Gastrocnemius medialis (tissue), 4 donors: Measurements from ENCODE around the gene TXK. TPM values are rescaled to one million over a fixed set of nuclear protein-coding genes. Genes with fewer than 3 reads are reported as not detected.

Experiments used
- ATAC-seq, 2 donors: fragments of 150-250 bp; one replicate each; pipeline ENCODE4 v1.9.1; 2016
- DNase-seq, 2 donors: peaks; one replicate each; pipeline ENCODE4 v3.0.0-alpha.2; 2019
- H3K27ac ChIP-seq, 4 donors: fragments of 200-600 bp; sonication (generic); 1 replicate in 1 of 4; 2 replicates in 3 of 4; pipeline ENCODE4 v1.5.1; 2016 to 2018; ENCODE audit warnings: mild to moderate bottlenecking in 2 of 4, moderate library complexity in 1 of 4
- H3K27me3 ChIP-seq, 3 donors: fragments of 200-600 bp; sonication (generic) in 2 of 3; 1 replicate in 1 of 3; 2 replicates in 2 of 3; pipeline versions ENCODE4 v1.5.1 to v1.6.0; 2016 to 2019; ENCODE audit warnings: mild to moderate bottlenecking in 1 of 3, moderate library complexity in 1 of 3
- H3K36me3 ChIP-seq, 2 donors: fragments of 200-600 bp; sonication (generic) in 1 of 2; one replicate each; pipeline ENCODE4 v1.5.1; 2017 to 2018
- H3K4me1 ChIP-seq, 2 donors: fragments of 200-600 bp; sonication (generic) in 1 of 2; one replicate each; pipeline ENCODE4 v1.5.1; 2016 to 2017; ENCODE audit warnings: mild to moderate bottlenecking in 2 of 2
- H3K4me3 ChIP-seq, 4 donors: fragments of 200-600 bp; sonication (generic) in 3 of 4; 1 replicate in 1 of 4; 2 replicates in 3 of 4; pipeline ENCODE4 v1.5.1; 2016 to 2019; ENCODE audit warnings: mild to moderate bottlenecking in 2 of 4
- H3K9me3 ChIP-seq, 3 donors: fragments of 200-600 bp; sonication (generic) in 2 of 3; 1 replicate in 1 of 3; 2 replicates in 2 of 3; pipeline ENCODE4 v1.5.1; 2016 to 2019
- POLR2A ChIP-seq, 2 donors: fragments of 450-650 bp; IDR thresholded peaks; one replicate each; pipeline ENCODE4 v1.6.1; 2017; ENCODE audit warnings: antibody characterized with exemption in 2 of 2, mild to moderate bottlenecking in 2 of 2, moderate library complexity in 2 of 2
- in situ Hi-C, 4 donors: fragments of 200-750 bp; cut with MboI; loops; one replicate each; pipeline versions ENCODE4 v1.15.0 to v1.8.0; 2017; ENCODE audit warnings: low sequenced_read_pairs in 4 of 4
- intact Hi-C: fragments of 100-400 bp; cut with DNase I; formaldehyde crosslinking; loops from one replicate; pipeline ENCODE4 v1.15.1; 2023; ENCODE audit warnings: low total_unique reads
- total RNA-seq, 4 donors: library from RNA; depleted of rRNA; stranded (reverse); fragments of >200 nt; gene quantifications; one replicate each; pipeline versions ENCODE4 v1.1.0 to v1.2.3, GENCODE V29; 2016
- TF ChIP-seq, protein P1 (sequence below), 5 experiments: fragments of 450-650 bp in 3 of 5; fragments of 200-600 bp in 2 of 5; sonication (generic) in 2 of 5; IDR thresholded peaks in 4 of 5; conservative IDR thresholded peaks in 1 of 5; 1 replicate in 4 of 5; 2 replicates in 1 of 5; pipeline ENCODE4 v1.5.1; 2016 to 2019; ENCODE audit warnings: antibody characterized with exemption in 5 of 5, mild to moderate bottlenecking in 3 of 5, moderate library complexity in 3 of 5

The TXK gene
- total RNA-seq, 4 donors from 2014 or later: 0.66 to 0.81 TPM; not detected in 2

DNA sequence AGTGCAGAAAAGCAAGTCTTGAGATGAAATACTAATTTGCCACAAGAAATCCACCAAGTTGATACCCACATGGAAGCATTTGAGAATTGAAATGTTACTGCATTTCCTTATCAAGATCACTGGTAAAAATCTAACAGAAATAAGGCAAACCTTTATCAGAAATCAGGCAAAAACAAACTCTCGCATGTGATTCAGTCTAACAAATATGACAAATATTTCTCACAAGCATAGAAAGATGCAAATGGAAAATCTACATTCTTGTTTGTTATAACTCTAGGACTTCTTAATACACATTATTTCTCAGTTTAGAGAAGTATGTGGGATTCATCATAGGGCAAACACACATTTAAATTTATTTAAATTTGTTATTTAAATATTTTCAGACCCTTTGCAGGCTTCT is 52.9 kb downstream of the TXK start:
- Histone ChIP-seq H3K4me3 (no peak overlapping the region), H3K27me3 (no peaks in the 10 kb centered on the region), H3K27ac (no peak overlapping the region), H3K36me3 (no peaks in the 10 kb centered on the region), H3K9me3 (no peaks in the 10 kb centered on the region), H3K4me1 (no peaks in the 10 kb centered on the region)
- TF ChIP-seq, protein P1, sequence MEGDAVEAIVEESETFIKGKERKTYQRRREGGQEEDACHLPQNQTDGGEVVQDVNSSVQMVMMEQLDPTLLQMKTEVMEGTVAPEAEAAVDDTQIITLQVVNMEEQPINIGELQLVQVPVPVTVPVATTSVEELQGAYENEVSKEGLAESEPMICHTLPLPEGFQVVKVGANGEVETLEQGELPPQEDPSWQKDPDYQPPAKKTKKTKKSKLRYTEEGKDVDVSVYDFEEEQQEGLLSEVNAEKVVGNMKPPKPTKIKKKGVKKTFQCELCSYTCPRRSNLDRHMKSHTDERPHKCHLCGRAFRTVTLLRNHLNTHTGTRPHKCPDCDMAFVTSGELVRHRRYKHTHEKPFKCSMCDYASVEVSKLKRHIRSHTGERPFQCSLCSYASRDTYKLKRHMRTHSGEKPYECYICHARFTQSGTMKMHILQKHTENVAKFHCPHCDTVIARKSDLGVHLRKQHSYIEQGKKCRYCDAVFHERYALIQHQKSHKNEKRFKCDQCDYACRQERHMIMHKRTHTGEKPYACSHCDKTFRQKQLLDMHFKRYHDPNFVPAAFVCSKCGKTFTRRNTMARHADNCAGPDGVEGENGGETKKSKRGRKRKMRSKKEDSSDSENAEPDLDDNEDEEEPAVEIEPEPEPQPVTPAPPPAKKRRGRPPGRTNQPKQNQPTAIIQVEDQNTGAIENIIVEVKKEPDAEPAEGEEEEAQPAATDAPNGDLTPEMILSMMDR (IDR thresholded peaks at IDR 0.05 in 4 of 5, conservative IDR thresholded peaks at IDR 0.05 in 1 of 5): no peak
- no peak for TF ChIP-seq POLR2A (IDR thresholded peaks at IDR 0.05)
- in situ Hi-C loops (loop anchor here in 3 of 4 donors (5.0 to 10.0 kb wide), 3 partner anchors 74 to 156 kb away; no protein-coding TSS in a partner anchor), intact Hi-C loops (no loop called here)
- ATAC-seq (no peak), DNase-seq (no peak)

DNA sequence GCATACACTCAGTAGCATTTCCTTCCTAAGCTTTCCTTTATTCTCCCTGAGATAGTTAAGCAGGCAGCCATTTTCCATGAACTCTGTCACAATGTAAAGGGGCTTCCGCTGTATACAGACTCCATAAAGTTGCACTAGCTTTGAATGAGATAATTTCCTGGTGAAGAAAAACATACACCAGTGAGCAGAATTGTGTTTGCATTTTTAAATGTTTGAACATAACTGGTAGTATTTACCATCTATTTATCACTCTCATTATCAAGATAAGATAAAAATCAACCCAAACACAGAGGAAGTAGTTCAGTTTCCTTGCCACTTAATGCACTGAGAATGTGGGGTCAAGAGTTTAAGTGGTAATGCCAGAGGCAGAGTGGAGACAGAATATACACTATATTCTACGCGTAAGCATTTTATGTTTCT is 54.1 kb downstream of the TXK start:
- in situ Hi-C loops (loop anchor here in 3 of 4 donors (5.0 to 10.0 kb wide), 3 partner anchors 73 to 155 kb away; no protein-coding TSS in a partner anchor), intact Hi-C loops (no loop called here)

DNA sequence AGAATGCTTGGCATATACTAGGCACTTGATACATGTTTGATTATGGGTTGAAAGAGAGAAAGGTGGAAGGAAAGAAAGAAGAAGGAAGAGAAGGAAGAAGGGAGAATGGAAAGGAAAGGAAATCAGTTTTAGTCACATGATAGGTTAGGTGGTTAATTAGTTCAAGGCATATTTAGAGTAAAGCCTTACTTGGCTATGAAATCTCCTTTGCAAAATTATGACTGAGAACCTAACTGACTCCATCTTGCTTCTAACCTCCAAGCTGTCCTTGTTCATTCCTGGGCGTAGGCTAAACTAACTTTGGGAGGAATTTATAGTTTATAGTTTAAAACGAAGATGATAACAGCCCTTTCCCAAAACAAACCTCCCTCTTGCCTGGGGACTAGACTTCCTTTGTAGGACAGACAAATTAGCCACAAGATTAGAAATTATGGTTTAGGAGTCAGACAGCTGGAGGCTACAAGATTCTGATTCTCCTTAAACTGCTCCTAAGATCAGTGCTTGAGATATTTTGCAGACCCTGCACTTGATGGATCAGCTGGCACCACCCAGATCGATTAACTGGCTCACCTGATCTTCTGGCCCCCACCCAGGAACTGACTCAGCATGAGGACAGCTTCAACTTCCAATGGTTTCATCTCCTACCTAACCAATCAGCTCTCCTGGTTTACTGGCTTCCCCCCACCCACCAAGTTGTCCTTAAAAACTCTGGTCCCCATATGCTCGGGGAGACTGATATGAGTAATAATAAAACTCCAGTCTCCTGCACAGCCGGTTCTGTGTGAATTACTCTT is 55.0 kb downstream of the TXK start:
- Histone ChIP-seq H3K9me3 (no peaks in the 10 kb centered on the region), H3K27me3 (no peaks in the 10 kb centered on the region), H3K4me1 (no peaks in the 10 kb centered on the region), H3K4me3 (no peak overlapping the region), H3K36me3 (no peaks in the 10 kb centered on the region), H3K27ac (no peak overlapping the region)
- in situ Hi-C loops: no loop called here
- intact Hi-C loops: no loop called here
- DNase-seq: no peak
- no peak for ATAC-seq
- TF ChIP-seq, protein P1 (IDR thresholded peaks at IDR 0.05 in 4 of 5, conservative IDR thresholded peaks at IDR 0.05 in 1 of 5): no peak
- no peak for TF ChIP-seq POLR2A (IDR thresholded peaks at IDR 0.05)

More for the DNA sequence above, 54.1 kb downstream of the TXK start:
- ATAC-seq (no peak), DNase-seq (no peak)
- no peak overlapping the region for H3K4me3 ChIP-seq
- TF ChIP-seq POLR2A (IDR thresholded peaks at IDR 0.05): no peak
- TF ChIP-seq, protein P1 (IDR thresholded peaks at IDR 0.05 in 4 of 5, conservative IDR thresholded peaks at IDR 0.05 in 1 of 5): no peak
- H3K4me1 ChIP-seq: no peaks in the 10 kb centered on the region
- no peak overlapping the region for H3K27ac ChIP-seq
- no peaks in the 10 kb centered on the region for H3K27me3 ChIP-seq
- no peaks in the 10 kb centered on the region for H3K36me3 ChIP-seq
- H3K9me3 ChIP-seq: no peaks in the 10 kb centered on the region

DNA sequence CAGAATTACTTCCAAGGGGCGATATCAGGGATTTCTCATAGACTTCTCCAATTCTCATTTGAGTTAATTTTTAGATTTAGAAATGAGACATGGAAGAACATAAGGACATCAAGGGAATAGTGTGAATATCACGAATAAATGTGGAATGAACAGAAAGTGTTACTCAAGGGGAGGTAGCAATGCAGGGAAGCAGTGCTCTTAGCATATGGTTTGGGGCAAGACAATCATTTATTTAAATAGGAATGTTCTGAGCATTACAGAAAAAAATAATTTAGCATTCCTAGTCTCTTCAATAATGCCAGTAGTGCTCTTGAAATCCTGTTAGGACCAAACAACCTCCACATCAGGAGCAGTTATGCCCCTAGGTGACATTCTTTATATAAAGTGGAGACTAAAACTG is 55.6 kb downstream of the TXK start:
- Histone ChIP-seq H3K27ac (no peak overlapping the region), H3K4me3 (no peak overlapping the region), H3K27me3 (no peaks in the 10 kb centered on the region), H3K9me3 (no peaks in the 10 kb centered on the region), H3K36me3 (no peaks in the 10 kb centered on the region), H3K4me1 (no peaks in the 10 kb centered on the region)
- TF ChIP-seq POLR2A (IDR thresholded peaks at IDR 0.05): no peak
- TF ChIP-seq, protein P1 (IDR thresholded peaks at IDR 0.05 in 4 of 5, conservative IDR thresholded peaks at IDR 0.05 in 1 of 5): no peak
- ATAC-seq (no peak), DNase-seq (no peak)
- intact Hi-C loops (no loop called here), in situ Hi-C loops (no loop called here)
